ENCODE results near the gene OLR1.

The OLR1 gene

GRCh38 chr12:10153271-10154144 lies 18.4 kb downstream of the OLR1 start:
- Histone ChIP-seq H3K9me3 (ENCODE audit: low read depth, low read length) (peaks cover 4% of the 10 kb centered on the region; the same call in 1 of the 2 replicates), H3K9ac (ENCODE audit: insufficient read length) (peak overlapping the region; percentile 47), H3K27ac (no peak overlapping the region), H3K36me3 (ENCODE audit: insufficient read depth, low read length) (no peaks in the 10 kb centered on the region), H3K4me3 (peak overlapping the region; percentile 80)
- no peak for TF ChIP-seq FOXP2 (optimal IDR thresholded peaks at IDR 0.05; ENCODE audit: control extremely low read depth, extremely low read length, insufficient read depth)
- no peak for TF ChIP-seq POLR2AphosphoS5 (IDR thresholded peaks at IDR 0.05; ENCODE audit: borderline replicate concordance, low read depth, low read length)
- TF ChIP-seq EZH2 (IDR thresholded peaks at IDR 0.05), result no peak
- no peak for DNase-seq (ENCODE audit: low read depth, low spot score)

GRCh38 chr12:10151621-10152020 lies 20.3 kb downstream of the OLR1 start:
- Histone ChIP-seq H3K9ac (ENCODE audit: insufficient read length) (no peak overlapping the region), H3K36me3 (ENCODE audit: insufficient read depth, low read length) (no peaks in the 10 kb centered on the region), H3K27ac (no peak overlapping the region), H3K9me3 (ENCODE audit: low read depth, low read length) (no peaks in the 10 kb centered on the region), H3K4me3 (no peak overlapping the region)
- no peak for DNase-seq (ENCODE audit: low read depth, low spot score)
- no peak for TF ChIP-seq EZH2 (IDR thresholded peaks at IDR 0.05)
- TF ChIP-seq POLR2AphosphoS5 (IDR thresholded peaks at IDR 0.05; ENCODE audit: borderline replicate concordance, low read depth, low read length), result no peak
- TF ChIP-seq FOXP2 (optimal IDR thresholded peaks at IDR 0.05; ENCODE audit: control extremely low read depth, extremely low read length, insufficient read depth), result no peak

GRCh38 chr12:10147714-10148403 lies 24.1 kb downstream of the OLR1 start:
- H3K9me3 ChIP-seq (ENCODE audit: low read depth, low read length), result no peaks in the 10 kb centered on the region
- no peak for DNase-seq (ENCODE audit: low read depth, low spot score)
- TF ChIP-seq EZH2 (IDR thresholded peaks at IDR 0.05), result no peak
- no peaks in the 10 kb centered on the region for H3K36me3 ChIP-seq (ENCODE audit: insufficient read depth, low read length)
- H3K4me3 ChIP-seq, result no peak overlapping the region
- H3K9ac ChIP-seq (ENCODE audit: insufficient read length), result no peak overlapping the region
- H3K27ac ChIP-seq, result no peak overlapping the region

GRCh38 chr12:10142976-10143589 lies 28.8 kb downstream of the OLR1 start:
- Histone ChIP-seq H3K4me3 (no peak overlapping the region), H3K27ac (no peak overlapping the region), H3K36me3 (ENCODE audit: insufficient read depth, low read length) (no peaks in the 10 kb centered on the region), H3K9ac (ENCODE audit: insufficient read length) (no peak overlapping the region), H3K9me3 (ENCODE audit: low read depth, low read length) (no peaks in the 10 kb centered on the region)
- TF ChIP-seq FOXP2 (optimal IDR thresholded peaks at IDR 0.05; ENCODE audit: control extremely low read depth, extremely low read length, insufficient read depth), result no peak
- no peak for TF ChIP-seq EZH2 (IDR thresholded peaks at IDR 0.05)
- TF ChIP-seq POLR2AphosphoS5 (IDR thresholded peaks at IDR 0.05; ENCODE audit: borderline replicate concordance, low read depth, low read length), result no peak
- no peak for DNase-seq (ENCODE audit: low read depth, low spot score)

GRCh38 chr12:10140001-10140400 lies 31.9 kb downstream of the OLR1 start:
- DNase-seq (ENCODE audit: low read depth, low spot score), result peak; percentile 61
- no peak for TF ChIP-seq EZH2 (IDR thresholded peaks at IDR 0.05)
- TF ChIP-seq FOXP2 (optimal IDR thresholded peaks at IDR 0.05; ENCODE audit: control extremely low read depth, extremely low read length, insufficient read depth), result no peak
- TF ChIP-seq POLR2AphosphoS5 (IDR thresholded peaks at IDR 0.05; ENCODE audit: borderline replicate concordance, low read depth, low read length), result no peak
- Histone ChIP-seq H3K27ac (no peak overlapping the region), H3K9me3 (ENCODE audit: low read depth, low read length) (no peaks in the 10 kb centered on the region), H3K36me3 (ENCODE audit: insufficient read depth, low read length) (no peaks in the 10 kb centered on the region), H3K9ac (ENCODE audit: insufficient read length) (no peak overlapping the region), H3K4me3 (no peak overlapping the region)

- DNase-seq (ENCODE audit: low read depth, low spot score), result no peak
- H3K27ac ChIP-seq, result no peak overlapping the region
- no peak overlapping the region for H3K4me3 ChIP-seq
- no peak overlapping the region for H3K9ac ChIP-seq (ENCODE audit: insufficient read length)
- H3K36me3 ChIP-seq (ENCODE audit: insufficient read depth, low read length), result no peaks in the 10 kb centered on the region
- no peaks in the 10 kb centered on the region for H3K9me3 ChIP-seq (ENCODE audit: low read depth, low read length)
- TF ChIP-seq FOXP2 (optimal IDR thresholded peaks at IDR 0.05; ENCODE audit: control extremely low read depth, extremely low read length, insufficient read depth) (no peak), POLR2AphosphoS5 (IDR thresholded peaks at IDR 0.05; ENCODE audit: borderline replicate concordance, low read depth, low read length) (no peak), EZH2 (IDR thresholded peaks at IDR 0.05) (no peak)
Observed at GRCh38 chr12:10136637-10137205, 35.2 kb downstream of the OLR1 start.

GRCh38 chr12:10135126-10135525 lies 36.8 kb downstream of the OLR1 start:
- no peak overlapping the region for H3K4me3 ChIP-seq
- no peak for DNase-seq (ENCODE audit: low read depth, low spot score)

GRCh38 chr12:10132850-10133370 lies 39.0 kb downstream of the OLR1 start:
- no peaks in the 10 kb centered on the region for H3K36me3 ChIP-seq (ENCODE audit: insufficient read depth, low read length)
- no peak overlapping the region for H3K4me3 ChIP-seq
- TF ChIP-seq FOXP2 (optimal IDR thresholded peaks at IDR 0.05; ENCODE audit: control extremely low read depth, extremely low read length, insufficient read depth) (no peak), EZH2 (IDR thresholded peaks at IDR 0.05) (no peak), POLR2AphosphoS5 (IDR thresholded peaks at IDR 0.05; ENCODE audit: borderline replicate concordance, low read depth, low read length) (no peak)
- H3K9me3 ChIP-seq (ENCODE audit: low read depth, low read length), result no peaks in the 10 kb centered on the region
- H3K27ac ChIP-seq, result no peak overlapping the region
- DNase-seq (ENCODE audit: low read depth, low spot score), result no peak
- H3K9ac ChIP-seq (ENCODE audit: insufficient read length), result no peak overlapping the region

More at GRCh38 chr12:10135126-10135525, 36.8 kb downstream of the OLR1 start:
- H3K9me3 ChIP-seq (ENCODE audit: low read depth, low read length), result no peaks in the 10 kb centered on the region
- no peak overlapping the region for H3K27ac ChIP-seq
- TF ChIP-seq POLR2AphosphoS5 (IDR thresholded peaks at IDR 0.05; ENCODE audit: borderline replicate concordance, low read depth, low read length) (no peak), EZH2 (IDR thresholded peaks at IDR 0.05) (no peak), FOXP2 (optimal IDR thresholded peaks at IDR 0.05; ENCODE audit: control extremely low read depth, extremely low read length, insufficient read depth) (no peak)
- no peak overlapping the region for H3K9ac ChIP-seq (ENCODE audit: insufficient read length)
- H3K36me3 ChIP-seq (ENCODE audit: insufficient read depth, low read length), result no peaks in the 10 kb centered on the region
